LNCAP (cell line): ENCODE results near the gene TBX2.

Experiments
- CTCF ChIP-seq: fragments of 450-650 bp; IDR thresholded peaks from 2 replicates; pipeline ENCODE4 v1.5.1; 2017; ENCODE audit warnings: mild to moderate bottlenecking

The TBX2 gene

GRCh38 chr17:61404913-61405685 is 5.5 kb downstream of the TBX2 start:
- TF ChIP-seq CTCF: no peak

DNA sequence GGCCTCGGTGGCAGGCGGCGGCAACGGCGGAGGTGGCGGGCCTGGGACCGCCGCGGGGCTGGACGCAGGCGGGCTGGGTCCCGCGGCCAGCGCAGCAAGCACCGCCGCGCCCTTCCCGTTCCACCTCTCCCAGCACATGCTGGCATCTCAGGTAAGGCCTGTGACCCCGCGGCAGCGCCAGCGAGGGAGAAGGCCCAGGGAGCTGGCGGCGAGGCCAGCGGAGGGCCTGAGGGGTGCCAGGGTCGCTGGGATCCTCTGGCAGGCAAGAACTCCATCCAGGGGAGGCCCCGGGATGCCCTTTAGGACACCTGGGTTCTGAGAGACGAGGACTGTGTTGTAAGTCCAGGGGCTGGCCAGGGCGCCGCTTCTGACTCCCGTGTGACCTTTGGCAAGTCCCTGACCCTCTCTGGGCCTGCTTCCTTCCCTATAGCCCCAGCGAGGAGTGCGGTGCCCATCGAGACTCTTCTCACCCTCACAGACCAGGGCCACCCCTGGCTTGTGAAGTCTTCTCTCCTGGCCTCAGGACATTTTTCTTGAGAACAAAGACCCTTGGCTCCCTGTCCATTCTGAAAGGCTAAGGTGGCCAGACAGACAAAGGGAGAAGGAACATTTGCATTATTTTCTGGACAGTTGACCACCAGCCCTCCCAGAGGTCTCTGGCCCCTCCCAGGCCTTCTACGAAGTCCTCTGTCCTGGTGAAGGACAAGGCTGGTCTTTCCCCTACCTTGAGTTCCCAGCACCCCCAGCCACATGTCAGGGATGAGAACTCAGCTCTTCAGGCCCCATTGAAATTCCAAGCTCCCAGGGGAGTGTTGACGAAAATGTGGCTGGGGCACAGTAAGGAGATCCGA is 6.3 kb downstream of the TBX2 start:
- TF ChIP-seq CTCF: no peak

GRCh38 chr17:61406537-61406845 is 6.8 kb downstream of the TBX2 start:
- TF ChIP-seq CTCF: no peak

DNA sequence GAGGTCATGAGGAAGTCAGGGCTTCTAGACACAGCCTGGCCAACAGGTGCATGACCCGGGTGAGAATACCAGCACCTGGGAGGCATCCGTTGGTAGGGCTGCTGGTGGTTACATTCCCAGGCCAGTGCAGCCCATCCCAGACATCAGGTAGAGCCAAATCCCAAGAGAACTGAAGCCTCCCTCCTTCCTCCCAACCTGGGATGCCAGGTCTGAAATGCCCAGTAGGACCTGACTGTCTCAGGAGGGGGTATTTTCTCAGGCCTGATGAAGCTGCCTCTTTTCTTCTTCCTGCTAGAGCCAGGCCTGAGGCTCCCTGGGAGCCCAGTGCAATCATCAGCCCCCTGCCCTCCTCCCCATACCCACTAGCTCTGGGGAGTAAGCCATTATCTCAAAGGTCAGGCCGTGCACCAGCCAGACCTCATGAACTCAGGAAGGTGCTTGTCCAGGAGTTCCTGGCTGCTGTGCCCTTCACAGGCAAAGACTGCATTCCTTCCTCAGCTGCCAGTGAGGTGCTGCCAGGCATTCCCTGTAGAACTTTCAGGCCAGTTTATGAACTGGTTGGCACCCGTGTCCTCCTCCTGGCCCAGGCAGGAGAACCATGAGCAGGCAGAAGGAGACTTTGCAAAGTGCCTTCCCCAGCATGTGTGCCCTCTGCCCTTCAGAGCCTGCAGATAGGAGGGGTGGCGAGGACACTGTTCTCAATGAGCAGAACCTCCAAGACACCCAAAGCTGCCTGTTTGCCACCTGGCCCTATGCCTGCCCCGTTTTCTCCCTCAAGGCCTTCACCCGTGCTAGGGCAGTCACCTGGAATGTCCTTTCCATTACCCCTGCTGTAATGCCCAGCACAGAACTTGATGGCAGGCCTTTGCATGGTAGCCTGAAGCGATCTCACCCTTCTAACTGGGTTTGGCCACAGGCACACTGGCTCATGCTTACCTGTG is 7.6 kb downstream of the TBX2 start:
- no peak for TF ChIP-seq CTCF

DNA sequence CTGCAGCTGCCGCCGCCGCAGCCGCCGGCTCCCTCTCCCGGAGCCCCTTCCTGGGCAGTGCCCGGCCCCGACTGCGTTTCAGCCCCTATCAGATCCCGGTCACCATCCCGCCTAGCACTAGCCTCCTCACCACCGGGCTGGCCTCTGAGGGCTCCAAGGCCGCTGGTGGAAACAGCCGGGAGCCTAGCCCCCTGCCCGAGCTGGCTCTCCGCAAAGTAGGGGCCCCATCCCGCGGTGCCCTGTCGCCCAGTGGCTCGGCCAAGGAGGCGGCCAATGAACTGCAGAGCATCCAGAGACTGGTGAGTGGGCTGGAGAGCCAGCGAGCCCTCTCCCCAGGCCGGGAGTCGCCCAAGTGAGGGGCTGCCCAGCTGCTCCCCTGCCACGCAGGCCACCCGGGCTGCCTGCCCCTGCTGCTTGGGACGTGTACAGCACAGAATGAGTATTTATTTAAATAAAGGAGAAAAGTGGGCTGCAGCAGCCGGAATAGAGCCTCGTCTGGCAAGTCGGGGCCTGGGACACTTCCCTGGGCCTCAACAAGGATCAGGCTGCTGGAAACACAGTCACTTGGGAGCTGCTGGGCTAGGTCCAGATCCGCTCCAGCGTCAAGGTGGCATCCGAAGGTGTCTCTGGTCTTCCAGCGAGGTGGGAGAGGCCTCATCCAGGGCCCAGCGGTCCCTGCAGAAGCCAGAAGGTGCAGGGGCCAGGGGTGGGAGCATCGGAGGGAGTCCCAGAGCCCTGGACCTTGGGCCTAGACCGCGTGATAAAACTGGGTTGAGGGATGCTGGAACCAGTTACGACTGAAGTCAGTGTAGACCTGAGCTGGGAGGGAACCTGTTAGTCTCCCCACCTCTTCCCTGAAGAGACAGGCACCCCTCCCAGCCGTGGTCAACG is 8.8 kb downstream of the TBX2 start:
- no peak for TF ChIP-seq CTCF

GRCh38 chr17:61409301-61410112 is 9.9 kb downstream of the TBX2 start:
- peak; percentile 85 for TF ChIP-seq CTCF
